ENCODE measurements around the gene SLC7A4. TPM values are rescaled to one million over a fixed set of nuclear protein-coding genes. Genes with fewer than 3 reads are reported as not detected.

SLC7A4 gene
- total RNA-seq, 1 experiment from 2014 or later = not detected

DNA sequence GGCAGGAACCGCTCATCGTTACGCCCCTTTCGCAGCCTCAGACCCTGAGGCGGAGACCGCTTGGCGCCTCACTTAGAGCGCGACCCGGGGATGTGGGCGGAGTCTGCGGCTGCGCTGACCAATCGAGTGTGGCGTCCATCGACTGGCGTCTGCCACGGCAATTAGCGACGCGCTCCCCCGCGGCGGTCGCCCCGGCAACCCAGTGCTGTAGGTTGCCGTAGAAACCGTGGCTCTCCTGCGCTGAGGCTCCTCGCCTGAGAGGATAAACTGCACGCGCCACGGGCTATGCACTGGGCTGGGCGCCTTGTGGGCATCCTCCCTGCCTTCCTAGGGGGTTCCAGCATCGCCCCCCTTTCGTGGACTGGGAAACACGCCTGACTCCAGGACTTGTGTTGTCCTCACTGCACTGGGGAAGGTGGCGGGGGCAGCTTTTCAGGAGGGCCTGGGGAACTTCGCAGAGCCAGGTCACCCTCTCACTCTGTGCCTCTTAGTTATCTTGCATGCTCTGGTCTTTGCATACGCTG is 18.1 kb downstream of the SLC7A4 start:
- intact Hi-C loops (cut with micrococcal nuclease) = no loop called here
- Mint-ChIP-seq H3K4me3 (ENCODE audit: unreplicated experiment) (peak overlapping the region; percentile 80), H3K27me3 (ENCODE audit: insufficient read depth, unreplicated experiment) (no peaks in the 10 kb centered on the region), H3K4me1 (ENCODE audit: insufficient read depth, unreplicated experiment) (peaks cover 22% of the 10 kb centered on the region), H3K9me3 (ENCODE audit: unreplicated experiment) (no peaks in the 10 kb centered on the region), H3K27ac (ENCODE audit: low read depth, unreplicated experiment) (no peak overlapping the region), H3K36me3 (ENCODE audit: insufficient read depth, unreplicated experiment) (peaks cover 9% of the 10 kb centered on the region)
- TF ChIP-seq, protein P1, sequence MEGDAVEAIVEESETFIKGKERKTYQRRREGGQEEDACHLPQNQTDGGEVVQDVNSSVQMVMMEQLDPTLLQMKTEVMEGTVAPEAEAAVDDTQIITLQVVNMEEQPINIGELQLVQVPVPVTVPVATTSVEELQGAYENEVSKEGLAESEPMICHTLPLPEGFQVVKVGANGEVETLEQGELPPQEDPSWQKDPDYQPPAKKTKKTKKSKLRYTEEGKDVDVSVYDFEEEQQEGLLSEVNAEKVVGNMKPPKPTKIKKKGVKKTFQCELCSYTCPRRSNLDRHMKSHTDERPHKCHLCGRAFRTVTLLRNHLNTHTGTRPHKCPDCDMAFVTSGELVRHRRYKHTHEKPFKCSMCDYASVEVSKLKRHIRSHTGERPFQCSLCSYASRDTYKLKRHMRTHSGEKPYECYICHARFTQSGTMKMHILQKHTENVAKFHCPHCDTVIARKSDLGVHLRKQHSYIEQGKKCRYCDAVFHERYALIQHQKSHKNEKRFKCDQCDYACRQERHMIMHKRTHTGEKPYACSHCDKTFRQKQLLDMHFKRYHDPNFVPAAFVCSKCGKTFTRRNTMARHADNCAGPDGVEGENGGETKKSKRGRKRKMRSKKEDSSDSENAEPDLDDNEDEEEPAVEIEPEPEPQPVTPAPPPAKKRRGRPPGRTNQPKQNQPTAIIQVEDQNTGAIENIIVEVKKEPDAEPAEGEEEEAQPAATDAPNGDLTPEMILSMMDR (IDR thresholded peaks at IDR 0.05; ENCODE audit: unreplicated experiment) = no peak
- ChIA-PET POLR2A (interaction anchor here (0.6 to 3.5 kb wide), 8 partner anchors 11 to 1158 kb away, joined by 4 to 21 read pairs (median 6); partner anchors contain the start of gene THAP7), CTCF (interaction anchor here (0.6 kb wide), 1 partner anchor 11 kb away, joined by 4 read pairs; no protein-coding TSS in a partner anchor)
- DNase-seq (ENCODE audit: unreplicated experiment) = peak; percentile 35
- no TSS peak for BruUV-seq (replicated peaks)

GRCh38 chr22:21013657-21014201 is 18.6 kb downstream of the SLC7A4 start:
- Mint-ChIP-seq H3K27me3 (ENCODE audit: insufficient read depth, unreplicated experiment) (no peaks in the 10 kb centered on the region), H3K4me3 (ENCODE audit: unreplicated experiment) (peak overlapping the region; percentile 80), H3K27ac (ENCODE audit: low read depth, unreplicated experiment) (no peak overlapping the region), H3K36me3 (ENCODE audit: insufficient read depth, unreplicated experiment) (peaks cover 9% of the 10 kb centered on the region), H3K4me1 (ENCODE audit: insufficient read depth, unreplicated experiment) (peaks cover 22% of the 10 kb centered on the region), H3K9me3 (ENCODE audit: unreplicated experiment) (no peaks in the 10 kb centered on the region)
- ChIA-PET CTCF (no interaction called here), POLR2A (interaction anchor here (0.6 to 3.5 kb wide), 5 partner anchors 11 to 55 kb away, joined by 3 to 17 read pairs (median 5); no protein-coding TSS in a partner anchor)
- TF ChIP-seq, protein P1 (IDR thresholded peaks at IDR 0.05; ENCODE audit: unreplicated experiment) = no peak
- BruUV-seq (replicated peaks) = no TSS peak
- DNase-seq (ENCODE audit: unreplicated experiment) = no peak
- intact Hi-C loops (cut with micrococcal nuclease) = no loop called here

DNA sequence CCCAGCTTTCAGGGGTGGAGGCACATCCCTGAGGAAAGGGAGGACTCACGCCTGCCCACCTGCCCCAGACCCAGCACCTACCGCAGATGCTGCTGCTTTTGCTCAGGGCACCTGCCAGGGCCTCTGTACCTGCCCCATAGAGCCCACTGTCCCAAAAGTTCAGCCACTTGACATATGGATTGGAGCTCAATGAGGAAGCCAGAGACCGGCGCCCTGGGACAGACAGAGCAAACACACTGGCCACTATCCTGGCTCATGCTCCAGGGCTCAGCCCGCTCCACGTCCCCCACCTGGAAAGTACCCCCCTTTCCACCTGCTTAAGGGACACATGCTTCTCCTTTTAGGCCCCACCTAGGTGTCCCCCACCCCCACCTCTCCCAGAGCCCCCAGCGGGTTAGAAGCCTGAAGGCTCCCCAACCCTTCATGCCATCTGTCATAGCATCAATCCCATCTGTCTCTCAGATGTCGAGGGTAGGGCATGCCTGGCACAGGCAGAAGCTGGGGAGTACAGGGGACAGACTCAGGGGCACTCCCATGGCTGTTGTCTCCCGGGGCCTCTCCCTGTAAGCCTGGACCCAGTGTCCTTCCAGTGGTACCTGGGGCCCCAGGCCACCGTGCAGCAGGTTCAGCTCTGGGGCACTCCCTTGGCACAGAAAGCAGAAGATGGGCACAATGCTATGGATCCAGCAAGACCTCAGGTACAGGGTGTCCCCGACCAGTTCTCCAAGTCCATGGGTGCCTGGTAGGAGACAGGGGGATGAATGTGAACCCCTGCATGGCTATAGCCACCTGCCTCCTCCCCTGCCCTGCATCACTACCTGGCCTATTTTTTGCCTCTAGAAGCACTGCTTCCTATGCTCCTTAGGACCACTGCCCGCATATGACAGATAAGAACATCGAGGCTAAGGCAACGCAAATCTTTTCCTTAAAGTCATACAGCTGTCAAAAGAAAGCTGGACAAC is 19.6 kb downstream of the SLC7A4 start:
- Mint-ChIP-seq H3K4me1 (ENCODE audit: insufficient read depth, unreplicated experiment) (peaks cover 22% of the 10 kb centered on the region), H3K27ac (ENCODE audit: low read depth, unreplicated experiment) (no peak overlapping the region), H3K4me3 (ENCODE audit: unreplicated experiment) (no peak overlapping the region), H3K36me3 (ENCODE audit: insufficient read depth, unreplicated experiment) (peaks cover 8% of the 10 kb centered on the region), H3K9me3 (ENCODE audit: unreplicated experiment) (no peaks in the 10 kb centered on the region), H3K27me3 (ENCODE audit: insufficient read depth, unreplicated experiment) (no peaks in the 10 kb centered on the region)
- no peak for DNase-seq (ENCODE audit: unreplicated experiment)
- intact Hi-C loops (cut with micrococcal nuclease) = no loop called here
- POLR2A ChIA-PET = interaction anchor here (0.6 to 3.5 kb wide), 4 partner anchors 10 to 56 kb away, joined by 3 to 17 read pairs (median 5); no protein-coding TSS in a partner anchor
- no TSS peak for BruUV-seq (replicated peaks)
- TF ChIP-seq, protein P1 (IDR thresholded peaks at IDR 0.05; ENCODE audit: unreplicated experiment) = no peak
- CTCF ChIA-PET = interaction anchor here (1.1 kb wide), 1 partner anchor 10 kb away, joined by 3 read pairs; the partner anchor contains the start of gene THAP7
